ENCODE results near the gene SLC6A12.

SLC6A12 gene

GRCh38 chr12:204261-204678 is 9.7 kb downstream of the SLC6A12 start:
- Histone ChIP-seq H3K4me1 (ENCODE audit: control insufficient read depth in 1 of 2, insufficient read depth in 2 of 2, low read length in 2 of 2) (peaks cover 0 to 11% of the 10 kb centered on the region in 2 donors), H3K4me3 (ENCODE audit: low read depth in 1 of 2, low read length in 2 of 2) (peak overlapping the region; percentile 11 to 69), H3K27ac (ENCODE audit: low read length) (no peak overlapping the region), H3K36me3 (ENCODE audit: control insufficient read depth in 1 of 2, insufficient read depth in 2 of 2, low read length in 2 of 2) (no peaks in the 10 kb centered on the region), H3K27me3 (ENCODE audit: low read depth, low read length) (peaks cover 7% of the 10 kb centered on the region), H3K9me3 (ENCODE audit: control insufficient read depth in 1 of 2, low read length in 2 of 2) (no peaks in the 10 kb centered on the region)

- Histone ChIP-seq H3K9me3 (ENCODE audit: control insufficient read depth in 1 of 2, low read length in 2 of 2) (no peaks in the 10 kb centered on the region), H3K4me1 (ENCODE audit: control insufficient read depth in 1 of 2, insufficient read depth in 2 of 2, low read length in 2 of 2) (peaks cover 0 to 11% of the 10 kb centered on the region in 2 donors), H3K4me3 (ENCODE audit: low read depth in 1 of 2, low read length in 2 of 2) (peak overlapping the region; percentile 11 to 69), H3K27me3 (ENCODE audit: low read depth, low read length) (peaks cover 7% of the 10 kb centered on the region), H3K27ac (ENCODE audit: low read length) (no peak overlapping the region), H3K36me3 (ENCODE audit: control insufficient read depth in 1 of 2, insufficient read depth in 2 of 2, low read length in 2 of 2) (no peaks in the 10 kb centered on the region)
Measured at GRCh38 chr12:203462-204260, 10.3 kb downstream of the SLC6A12 start.

DNA sequence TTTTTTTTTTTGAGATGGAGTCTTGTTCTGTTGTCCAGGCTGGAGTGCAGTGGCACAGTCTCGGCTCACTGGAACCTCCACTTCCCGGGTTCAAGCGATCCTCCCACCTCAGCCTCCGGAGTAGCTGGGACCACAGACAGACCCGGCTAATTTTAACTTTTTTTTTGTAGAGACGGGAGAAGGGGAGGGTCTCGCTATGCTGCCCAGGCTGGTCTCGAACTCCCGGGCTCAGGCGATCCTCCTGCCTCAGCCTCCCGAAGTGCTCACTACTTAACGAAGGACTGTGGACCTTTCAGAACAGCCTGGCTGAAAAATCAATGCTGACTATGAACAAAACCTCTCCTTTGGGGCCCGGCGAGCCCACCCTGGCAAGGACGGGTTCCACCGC is 10.9 kb downstream of the SLC6A12 start:
- H3K4me3 ChIP-seq (ENCODE audit: low read depth in 1 of 2, low read length in 2 of 2) = peak overlapping the region in 1 of 2 donors; percentile 69
- no peak overlapping the region for H3K27ac ChIP-seq (ENCODE audit: low read length)

GRCh38 chr12:202081-202731 is 11.8 kb downstream of the SLC6A12 start:
- Histone ChIP-seq H3K4me1 (ENCODE audit: control insufficient read depth in 1 of 2, insufficient read depth in 2 of 2, low read length in 2 of 2) (peaks cover 0 to 11% of the 10 kb centered on the region in 2 donors), H3K4me3 (ENCODE audit: low read depth in 1 of 2, low read length in 2 of 2) (no peak overlapping the region), H3K9me3 (ENCODE audit: control insufficient read depth in 1 of 2, low read length in 2 of 2) (no peaks in the 10 kb centered on the region), H3K36me3 (ENCODE audit: control insufficient read depth in 1 of 2, insufficient read depth in 2 of 2, low read length in 2 of 2) (no peaks in the 10 kb centered on the region), H3K27me3 (ENCODE audit: low read depth, low read length) (peaks cover 7% of the 10 kb centered on the region), H3K27ac (ENCODE audit: low read length) (no peak overlapping the region)

More for the DNA sequence above, 10.9 kb downstream of the SLC6A12 start:
- Histone ChIP-seq H3K36me3 (ENCODE audit: control insufficient read depth in 1 of 2, insufficient read depth in 2 of 2, low read length in 2 of 2) (no peaks in the 10 kb centered on the region), H3K9me3 (ENCODE audit: control insufficient read depth in 1 of 2, low read length in 2 of 2) (no peaks in the 10 kb centered on the region), H3K4me1 (ENCODE audit: control insufficient read depth in 1 of 2, insufficient read depth in 2 of 2, low read length in 2 of 2) (peaks cover 0 to 11% of the 10 kb centered on the region in 2 donors), H3K27me3 (ENCODE audit: low read depth, low read length) (peaks cover 7% of the 10 kb centered on the region)

- H3K27ac ChIP-seq (ENCODE audit: low read length) = no peak overlapping the region
- H3K4me1 ChIP-seq (ENCODE audit: control insufficient read depth in 1 of 2, insufficient read depth in 2 of 2, low read length in 2 of 2) = peaks cover 0 to 11% of the 10 kb centered on the region in 2 donors
- no peaks in the 10 kb centered on the region for H3K9me3 ChIP-seq (ENCODE audit: control insufficient read depth in 1 of 2, low read length in 2 of 2)
- H3K4me3 ChIP-seq (ENCODE audit: low read depth in 1 of 2, low read length in 2 of 2) = no peak overlapping the region
- H3K36me3 ChIP-seq (ENCODE audit: control insufficient read depth in 1 of 2, insufficient read depth in 2 of 2, low read length in 2 of 2) = no peaks in the 10 kb centered on the region
- H3K27me3 ChIP-seq (ENCODE audit: low read depth, low read length) = peaks cover 7% of the 10 kb centered on the region
Measured at GRCh38 chr12:201361-201760, 12.6 kb downstream of the SLC6A12 start.

DNA sequence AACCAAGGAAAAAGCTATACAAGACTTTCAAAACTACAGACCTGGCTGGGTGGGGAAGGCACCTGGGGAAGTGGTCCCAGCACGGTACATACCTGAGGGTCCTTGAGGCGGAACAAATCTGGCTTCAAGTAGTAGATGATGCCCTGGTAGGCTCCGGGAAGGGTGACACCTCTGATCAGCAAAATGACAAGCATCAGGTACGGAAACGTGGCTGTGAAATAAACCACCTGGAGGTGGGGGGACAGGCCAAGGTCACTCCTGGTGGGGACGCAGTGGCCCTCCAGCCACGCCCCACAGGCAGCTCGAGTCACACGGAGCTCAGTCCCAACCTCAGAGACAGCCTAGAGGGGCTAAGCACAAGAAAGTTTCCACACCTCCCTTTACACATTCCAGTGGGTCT is 15.3 kb downstream of the SLC6A12 start:
- Histone ChIP-seq H3K4me3 (ENCODE audit: low read depth in 1 of 2, low read length in 2 of 2) (no peak overlapping the region), H3K9me3 (ENCODE audit: control insufficient read depth in 1 of 2, low read length in 2 of 2) (no peaks in the 10 kb centered on the region), H3K36me3 (ENCODE audit: control insufficient read depth in 1 of 2, insufficient read depth in 2 of 2, low read length in 2 of 2) (no peaks in the 10 kb centered on the region), H3K27ac (ENCODE audit: low read length) (no peak overlapping the region), H3K27me3 (ENCODE audit: low read depth, low read length) (no peaks in the 10 kb centered on the region), H3K4me1 (ENCODE audit: control insufficient read depth in 1 of 2, insufficient read depth in 2 of 2, low read length in 2 of 2) (peaks cover 0 to 5% of the 10 kb centered on the region in 2 donors)

DNA sequence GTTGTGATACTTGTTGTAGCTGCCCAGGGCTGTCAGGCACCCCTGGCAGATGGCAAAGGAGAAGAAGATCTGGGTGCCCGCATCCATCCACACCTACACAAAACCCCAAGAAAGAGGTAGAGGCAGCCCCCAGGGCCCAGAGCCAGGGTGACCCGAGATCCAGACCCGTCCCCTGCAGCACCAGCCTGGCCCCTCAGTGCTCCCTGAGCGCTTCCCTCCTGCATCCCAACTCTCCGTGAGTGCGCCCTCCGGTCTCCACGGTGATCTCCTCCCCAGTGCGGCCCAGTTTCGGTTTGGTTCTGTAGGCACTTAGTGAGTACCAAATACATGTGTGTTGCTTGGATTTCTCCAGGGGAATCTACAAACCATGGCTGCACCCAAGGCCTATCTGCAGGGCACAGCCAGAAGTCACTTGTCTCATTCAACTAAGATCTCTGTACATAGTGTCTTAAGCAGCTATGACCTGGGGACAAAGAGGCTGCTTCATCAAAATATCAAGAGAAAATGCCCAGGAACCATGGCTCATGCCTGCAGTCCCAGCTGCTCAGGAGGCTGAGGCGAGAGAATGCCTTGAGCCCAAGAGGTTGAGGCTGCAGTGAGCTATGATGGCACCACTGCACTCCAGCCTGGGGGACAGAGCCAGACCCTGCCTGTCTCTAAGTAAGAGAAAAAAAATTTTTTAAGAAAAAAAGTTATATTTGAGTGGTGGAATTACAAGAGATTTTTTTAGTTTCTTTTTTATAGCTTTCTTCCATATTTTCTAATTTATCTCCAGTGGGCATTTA is 15.9 kb downstream of the SLC6A12 start:
- H3K4me3 ChIP-seq (ENCODE audit: low read depth in 1 of 2, low read length in 2 of 2) = no peak overlapping the region
- H3K36me3 ChIP-seq (ENCODE audit: control insufficient read depth in 1 of 2, insufficient read depth in 2 of 2, low read length in 2 of 2) = no peaks in the 10 kb centered on the region
- no peaks in the 10 kb centered on the region for H3K4me1 ChIP-seq (ENCODE audit: control insufficient read depth in 1 of 2, insufficient read depth in 2 of 2, low read length in 2 of 2)
- no peaks in the 10 kb centered on the region for H3K9me3 ChIP-seq (ENCODE audit: control insufficient read depth in 1 of 2, low read length in 2 of 2)
- H3K27me3 ChIP-seq (ENCODE audit: low read depth, low read length) = no peaks in the 10 kb centered on the region
- H3K27ac ChIP-seq (ENCODE audit: low read length) = no peak overlapping the region

- no peaks in the 10 kb centered on the region for H3K36me3 ChIP-seq (ENCODE audit: control insufficient read depth in 1 of 2, insufficient read depth in 2 of 2, low read length in 2 of 2)
- no peak overlapping the region for H3K27ac ChIP-seq (ENCODE audit: low read length)
- H3K4me1 ChIP-seq (ENCODE audit: control insufficient read depth in 1 of 2, insufficient read depth in 2 of 2, low read length in 2 of 2) = no peaks in the 10 kb centered on the region
- no peak overlapping the region for H3K4me3 ChIP-seq (ENCODE audit: low read depth in 1 of 2, low read length in 2 of 2)
- H3K27me3 ChIP-seq (ENCODE audit: low read depth, low read length) = no peaks in the 10 kb centered on the region
- H3K9me3 ChIP-seq (ENCODE audit: control insufficient read depth in 1 of 2, low read length in 2 of 2) = no peaks in the 10 kb centered on the region
Measured at GRCh38 chr12:197347-197746, 16.6 kb downstream of the SLC6A12 start.

DNA sequence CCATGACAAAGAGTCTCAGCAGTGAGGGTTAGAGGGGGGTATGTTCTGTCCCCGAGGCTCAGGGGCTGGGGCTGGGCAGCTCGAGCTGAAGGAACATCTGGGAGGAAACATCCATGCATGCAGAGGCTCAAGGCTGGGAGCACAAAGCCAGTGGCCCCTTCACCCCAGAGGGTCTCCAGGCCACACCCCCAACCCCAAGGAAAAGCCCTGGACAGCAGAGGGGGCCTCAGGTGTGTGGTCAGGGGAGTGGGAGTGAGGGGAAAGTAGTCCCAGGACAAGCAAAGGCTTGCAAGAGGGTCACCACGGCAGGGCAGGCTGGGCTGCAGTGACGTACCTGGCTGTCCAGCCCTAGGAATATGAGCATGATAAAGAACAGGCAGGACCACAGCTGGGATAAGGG is 17.5 kb downstream of the SLC6A12 start:
- H3K4me3 ChIP-seq (ENCODE audit: low read depth in 1 of 2, low read length in 2 of 2) = no peak overlapping the region
- no peak overlapping the region for H3K27ac ChIP-seq (ENCODE audit: low read length)
- no peaks in the 10 kb centered on the region for H3K36me3 ChIP-seq (ENCODE audit: control insufficient read depth in 1 of 2, insufficient read depth in 2 of 2, low read length in 2 of 2)
- no peaks in the 10 kb centered on the region for H3K4me1 ChIP-seq (ENCODE audit: control insufficient read depth in 1 of 2, insufficient read depth in 2 of 2, low read length in 2 of 2)
- H3K9me3 ChIP-seq (ENCODE audit: control insufficient read depth in 1 of 2, low read length in 2 of 2) = no peaks in the 10 kb centered on the region
- no peaks in the 10 kb centered on the region for H3K27me3 ChIP-seq (ENCODE audit: low read depth, low read length)

- Histone ChIP-seq H3K4me3 (ENCODE audit: low read depth in 1 of 2, low read length in 2 of 2) (no peak overlapping the region), H3K27ac (ENCODE audit: low read length) (no peak overlapping the region), H3K27me3 (ENCODE audit: low read depth, low read length) (no peaks in the 10 kb centered on the region), H3K9me3 (ENCODE audit: control insufficient read depth in 1 of 2, low read length in 2 of 2) (no peaks in the 10 kb centered on the region), H3K4me1 (ENCODE audit: control insufficient read depth in 1 of 2, insufficient read depth in 2 of 2, low read length in 2 of 2) (no peaks in the 10 kb centered on the region), H3K36me3 (ENCODE audit: control insufficient read depth in 1 of 2, insufficient read depth in 2 of 2, low read length in 2 of 2) (no peaks in the 10 kb centered on the region)
Measured at GRCh38 chr12:195951-196350, 18.0 kb downstream of the SLC6A12 start.

- Histone ChIP-seq H3K36me3 (ENCODE audit: control insufficient read depth in 1 of 2, insufficient read depth in 2 of 2, low read length in 2 of 2) (no peaks in the 10 kb centered on the region), H3K9me3 (ENCODE audit: control insufficient read depth in 1 of 2, low read length in 2 of 2) (no peaks in the 10 kb centered on the region), H3K27ac (ENCODE audit: low read length) (no peak overlapping the region), H3K4me1 (ENCODE audit: control insufficient read depth in 1 of 2, insufficient read depth in 2 of 2, low read length in 2 of 2) (no peaks in the 10 kb centered on the region), H3K4me3 (ENCODE audit: low read depth in 1 of 2, low read length in 2 of 2) (no peak overlapping the region), H3K27me3 (ENCODE audit: low read depth, low read length) (no peaks in the 10 kb centered on the region)
Measured at GRCh38 chr12:195156-195555, 18.8 kb downstream of the SLC6A12 start.
